HTERT RPE-1 (cell line): ENCODE results near the gene CYB561D2.

Experiments
- in situ Hi-C: fragments of 300-500 bp; cut with MboI; formaldehyde crosslinking; loops from 4 replicates; pipeline ENCODE4 v1.14.3; 2020; ENCODE audit warnings: low sequenced_read_pairs

CYB561D2 gene

DNA sequence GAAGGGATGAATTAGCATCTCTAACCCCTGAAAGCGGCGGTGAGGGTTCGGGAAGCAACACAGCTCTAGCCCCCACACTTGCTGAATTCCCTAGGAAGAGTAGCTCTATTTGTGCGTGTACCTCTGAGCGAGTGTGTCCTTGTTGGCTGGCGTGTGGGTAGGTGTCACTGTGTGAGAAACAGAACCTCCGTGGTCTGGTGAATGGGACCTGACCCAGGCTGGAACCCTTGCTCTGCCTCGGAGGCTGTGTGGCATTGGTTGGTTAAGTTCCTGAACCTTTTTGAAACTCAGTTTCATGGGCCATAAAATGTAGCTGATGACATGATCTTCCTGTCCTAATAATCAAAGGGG is 9.1 kb downstream of the CYB561D2 start:
- in situ Hi-C loops = no loop called here

DNA sequence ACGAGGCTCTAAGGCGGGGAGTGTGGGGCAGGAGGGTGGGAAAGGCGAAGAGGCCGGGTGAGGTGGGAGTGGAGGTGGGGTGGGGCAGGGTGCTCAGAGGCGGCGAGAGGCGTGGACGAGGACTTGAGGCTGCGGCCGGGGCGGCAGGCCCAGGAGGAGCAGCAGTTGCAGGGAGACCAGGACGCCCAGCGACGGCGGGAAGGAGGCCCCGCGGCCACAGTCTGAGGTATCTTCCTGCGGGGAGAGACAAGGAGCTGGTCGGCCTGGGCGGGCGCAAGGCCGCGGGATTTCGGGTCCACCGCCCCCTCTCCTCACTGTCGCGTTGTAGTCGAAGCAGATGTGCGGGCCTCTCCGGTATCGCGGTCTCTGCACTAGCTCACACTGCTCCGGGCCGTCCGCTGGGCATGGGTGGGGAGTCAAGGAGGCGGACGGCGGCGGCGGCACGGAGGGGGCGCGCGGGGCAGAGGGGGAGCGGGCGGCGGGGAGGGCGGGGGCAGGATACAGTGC is 14.0 kb downstream of the CYB561D2 start:
- in situ Hi-C loops = no loop called here

DNA sequence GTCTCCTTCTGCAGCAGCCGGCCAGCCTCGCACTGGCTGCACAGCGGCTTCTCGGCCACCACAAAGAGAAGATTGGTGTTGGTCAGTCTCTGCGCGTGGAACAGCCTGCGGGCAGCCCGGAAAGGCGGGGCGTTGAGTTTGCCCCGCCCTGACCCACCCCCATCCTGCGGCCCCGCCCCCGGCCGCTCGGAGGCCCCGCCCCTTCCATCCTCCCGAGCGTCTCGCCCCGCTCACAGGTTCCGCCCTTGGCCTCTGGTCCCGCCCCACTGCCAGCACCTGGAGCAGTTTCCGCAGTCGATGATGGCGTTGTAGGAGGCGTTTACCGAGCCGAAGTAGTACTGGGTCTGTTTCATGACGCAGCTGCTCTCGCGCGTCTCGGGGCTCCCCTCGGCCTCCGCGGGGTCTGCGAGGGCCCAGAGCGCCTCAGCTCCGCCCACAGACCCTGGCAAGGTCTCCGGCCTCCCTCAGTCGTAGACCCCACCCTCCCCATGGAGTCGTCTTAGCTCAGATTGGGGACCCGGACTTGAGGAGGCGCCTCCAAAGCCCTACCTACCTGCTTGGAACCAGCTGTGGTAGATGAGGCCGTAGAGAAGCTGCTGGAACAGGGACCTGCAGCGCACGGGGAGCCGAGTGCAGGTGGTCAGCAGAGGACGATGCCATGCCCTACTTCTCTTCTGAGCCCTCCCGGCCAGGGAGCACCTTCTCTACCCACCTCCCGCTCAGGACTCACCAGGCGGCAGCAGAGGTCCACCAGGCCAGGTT is 14.6 kb downstream of the CYB561D2 start:
- in situ Hi-C loops = no loop called here

DNA sequence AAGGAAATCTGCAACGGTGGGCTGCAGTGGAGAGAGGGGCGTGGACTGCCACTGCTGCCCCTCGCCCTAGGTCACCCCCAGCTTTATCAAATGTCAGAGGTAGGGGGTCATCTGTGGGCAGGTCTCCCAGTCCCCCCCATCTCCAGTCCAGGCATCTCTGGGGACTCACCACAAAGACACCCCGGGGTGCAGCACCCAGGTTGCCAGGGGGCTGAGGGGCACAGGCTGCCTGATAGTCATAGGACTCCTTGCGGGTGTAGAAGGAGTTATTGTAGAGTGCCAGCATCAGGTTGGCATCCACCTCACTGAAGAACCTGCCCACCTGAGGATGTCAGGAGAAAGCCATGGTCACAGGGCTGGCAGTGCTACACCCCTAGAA is 15.2 kb downstream of the CYB561D2 start:
- in situ Hi-C loops = no loop called here

DNA sequence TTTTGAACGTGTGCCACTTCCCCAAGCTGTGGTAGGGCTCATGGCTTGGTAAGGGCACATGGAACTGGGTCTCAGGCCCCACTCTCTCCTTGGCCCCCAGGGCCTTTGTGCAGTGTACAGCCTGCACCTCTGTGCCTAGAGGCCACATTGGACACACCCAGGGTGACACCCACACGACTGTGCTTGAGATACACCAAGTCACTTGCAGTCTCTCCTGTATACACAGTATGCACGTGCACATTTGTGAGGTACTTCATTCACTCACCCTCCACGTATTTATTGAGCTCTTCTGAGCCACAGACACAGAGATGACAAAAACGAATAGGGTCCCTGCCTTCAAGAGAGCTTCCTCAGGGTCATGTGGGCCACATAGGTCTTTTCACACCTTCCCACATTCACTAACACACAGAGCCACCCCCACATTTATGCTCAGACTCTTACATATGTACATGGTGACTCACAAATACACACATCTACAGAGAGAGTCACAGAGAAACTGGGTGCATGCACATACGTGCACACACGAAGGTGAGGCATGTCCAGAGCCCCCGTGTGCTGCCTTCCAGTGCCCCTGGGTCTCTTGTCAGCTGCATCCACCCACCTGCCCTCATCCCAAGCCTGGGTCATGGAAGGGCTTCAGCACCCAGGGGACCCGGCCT is 18.5 kb downstream of the CYB561D2 start:
- in situ Hi-C loops = no loop called here

DNA sequence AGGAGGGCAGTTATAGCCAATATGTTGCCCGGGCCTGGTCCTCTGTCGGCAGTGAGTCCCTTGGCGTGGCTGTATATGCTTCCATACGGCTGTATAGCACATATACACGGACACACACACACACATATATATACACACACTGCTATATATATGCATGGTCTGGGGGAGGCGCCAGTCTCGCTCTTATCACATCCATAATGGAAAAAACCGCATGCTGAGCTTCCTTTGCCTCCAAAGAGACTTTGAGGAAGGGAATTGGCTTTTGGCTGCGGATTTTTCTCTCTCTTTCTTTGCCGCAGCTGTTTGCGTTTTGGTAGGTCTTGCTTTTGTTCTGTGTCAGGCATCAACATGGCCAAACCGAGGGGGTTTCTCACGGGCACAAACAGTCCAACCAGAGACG is 19.9 kb downstream of the CYB561D2 start:
- in situ Hi-C loops = no loop called here

DNA sequence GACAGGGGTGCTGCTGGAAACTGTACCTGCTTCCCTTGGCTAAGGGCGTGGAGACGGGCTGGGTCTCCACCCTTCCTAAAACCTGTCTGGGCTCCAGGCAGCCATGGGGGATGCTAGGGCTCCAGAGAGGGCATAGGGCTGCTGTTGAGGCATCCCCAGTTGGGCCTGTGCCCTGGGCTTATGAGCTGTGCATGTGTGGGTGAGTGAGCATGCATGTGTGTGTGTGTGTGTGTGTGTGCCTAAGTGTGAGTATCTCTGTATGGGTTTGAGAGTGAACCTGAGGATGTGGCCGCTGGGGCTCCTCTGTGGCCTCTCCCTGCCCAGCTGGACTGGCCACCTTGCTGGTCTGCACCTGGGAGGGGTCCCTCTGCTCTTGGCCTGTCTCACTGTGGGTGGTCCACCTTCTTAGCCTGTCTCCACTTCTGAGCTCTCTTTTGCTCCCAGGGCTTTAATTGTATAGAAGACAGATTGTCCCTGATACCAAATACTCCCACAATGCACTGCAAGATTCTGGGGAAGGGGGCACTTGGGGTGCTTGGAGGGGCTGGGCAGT is 20.5 kb downstream of the CYB561D2 start:
- in situ Hi-C loops = no loop called here

DNA sequence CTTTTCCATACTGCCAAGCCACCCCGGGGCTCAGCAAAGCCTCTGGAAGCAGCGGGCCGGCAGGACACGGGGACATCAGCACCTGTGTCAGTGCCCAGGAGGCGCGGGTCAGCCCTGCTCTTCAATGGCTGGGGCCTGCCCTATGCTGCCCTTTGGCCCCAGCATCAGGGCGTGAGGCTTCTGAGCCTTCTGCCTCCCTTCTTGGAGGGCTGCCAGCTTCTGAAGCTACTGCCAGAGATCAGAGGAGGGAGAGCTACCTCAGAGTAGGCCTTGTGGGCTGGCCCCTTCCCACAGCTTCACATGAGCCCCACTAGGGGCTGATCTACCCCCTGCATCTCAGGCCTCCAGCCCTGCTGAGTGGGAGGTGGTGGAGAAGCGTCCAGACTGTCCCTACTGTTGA is 21.7 kb downstream of the CYB561D2 start:
- in situ Hi-C loops = no loop called here

DNA sequence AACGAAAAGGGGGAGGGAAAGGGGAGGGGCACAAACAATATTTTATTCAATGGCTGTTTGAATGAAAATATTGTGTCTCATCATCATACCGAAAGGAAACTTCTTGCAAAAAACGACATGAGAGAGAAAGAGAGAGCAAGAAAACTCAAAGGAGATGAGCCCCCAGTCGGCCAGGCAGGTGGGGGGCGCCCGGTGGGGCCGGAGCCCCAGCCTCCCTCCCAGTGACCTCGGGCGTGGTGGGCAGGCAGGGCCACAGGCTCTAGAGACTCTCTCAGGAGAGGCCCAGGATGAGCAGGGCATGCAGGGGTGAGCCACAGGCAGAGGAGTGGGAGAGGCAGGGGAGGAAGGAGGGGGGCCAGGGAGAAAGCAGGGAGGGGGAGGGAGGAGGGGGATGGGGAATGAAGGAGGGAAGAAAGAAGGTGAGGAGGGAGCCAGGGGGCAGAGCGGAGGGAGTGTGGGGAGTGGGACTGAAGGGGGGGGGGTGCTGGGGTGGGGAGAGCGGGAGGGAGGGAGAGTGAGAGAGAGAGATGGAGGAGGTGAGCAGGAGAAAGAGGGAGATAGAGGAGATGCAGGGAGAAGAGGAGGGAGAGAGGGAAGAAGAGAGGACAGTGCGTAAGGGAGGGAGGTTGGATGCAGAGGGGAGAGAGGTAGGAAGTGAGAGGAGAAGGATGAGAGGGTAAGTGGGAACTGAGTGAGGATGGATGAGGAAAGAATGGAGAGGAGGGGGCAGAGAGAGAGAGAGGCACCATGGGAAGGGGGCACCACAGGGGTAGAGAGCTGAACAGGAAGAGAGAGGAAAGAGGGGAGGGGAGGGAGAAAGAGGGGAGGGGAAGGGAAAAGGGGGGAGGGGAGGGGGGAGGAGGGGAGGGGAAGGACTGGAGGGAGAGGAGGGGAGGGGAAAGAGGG is 22.7 kb downstream of the CYB561D2 start:
- in situ Hi-C loops = no loop called here

DNA sequence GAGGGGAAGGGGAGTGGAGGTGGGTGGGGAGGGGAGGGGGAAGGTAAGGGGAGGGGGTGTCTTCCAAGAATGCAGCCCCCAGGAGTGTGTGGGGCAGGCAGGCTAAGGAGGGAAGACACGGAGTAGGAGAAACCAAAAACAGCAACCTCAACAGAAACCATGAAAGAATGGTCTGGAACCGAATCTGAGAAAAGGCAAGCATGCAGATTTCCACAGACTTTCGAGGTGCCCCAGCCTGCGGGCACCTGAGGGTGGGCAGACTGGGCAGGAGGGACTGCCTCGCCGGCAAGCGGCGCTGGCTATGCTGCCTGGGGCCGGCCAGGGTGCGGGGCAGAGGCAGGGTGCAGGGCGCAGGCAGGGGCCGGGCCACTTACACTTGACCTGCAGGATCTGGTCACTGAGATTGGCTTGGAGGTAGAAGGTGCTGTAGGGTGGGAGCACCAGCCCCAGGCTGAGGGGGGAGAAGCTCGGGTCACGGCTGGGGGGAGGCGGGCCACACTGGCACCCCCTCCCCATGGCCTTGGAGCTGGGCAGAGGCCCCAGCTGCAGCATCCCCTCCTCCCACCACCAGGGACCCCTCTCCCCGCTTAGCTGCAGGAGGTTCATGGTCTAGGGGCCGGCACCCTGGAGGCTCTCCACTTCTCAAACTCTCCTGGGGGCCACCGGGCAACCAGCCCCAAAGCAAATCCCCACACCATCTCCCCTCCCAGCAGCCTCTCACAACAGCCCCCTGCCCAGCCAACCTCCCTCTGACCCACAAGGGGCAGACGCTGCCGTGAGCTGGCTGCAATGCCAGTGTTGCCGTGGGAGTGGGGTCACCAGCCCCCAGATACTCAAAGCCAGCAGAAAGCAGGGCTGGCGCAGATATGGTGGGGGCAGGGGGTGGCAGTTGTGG is 23.9 kb downstream of the CYB561D2 start:
- in situ Hi-C loops = no loop called here

DNA sequence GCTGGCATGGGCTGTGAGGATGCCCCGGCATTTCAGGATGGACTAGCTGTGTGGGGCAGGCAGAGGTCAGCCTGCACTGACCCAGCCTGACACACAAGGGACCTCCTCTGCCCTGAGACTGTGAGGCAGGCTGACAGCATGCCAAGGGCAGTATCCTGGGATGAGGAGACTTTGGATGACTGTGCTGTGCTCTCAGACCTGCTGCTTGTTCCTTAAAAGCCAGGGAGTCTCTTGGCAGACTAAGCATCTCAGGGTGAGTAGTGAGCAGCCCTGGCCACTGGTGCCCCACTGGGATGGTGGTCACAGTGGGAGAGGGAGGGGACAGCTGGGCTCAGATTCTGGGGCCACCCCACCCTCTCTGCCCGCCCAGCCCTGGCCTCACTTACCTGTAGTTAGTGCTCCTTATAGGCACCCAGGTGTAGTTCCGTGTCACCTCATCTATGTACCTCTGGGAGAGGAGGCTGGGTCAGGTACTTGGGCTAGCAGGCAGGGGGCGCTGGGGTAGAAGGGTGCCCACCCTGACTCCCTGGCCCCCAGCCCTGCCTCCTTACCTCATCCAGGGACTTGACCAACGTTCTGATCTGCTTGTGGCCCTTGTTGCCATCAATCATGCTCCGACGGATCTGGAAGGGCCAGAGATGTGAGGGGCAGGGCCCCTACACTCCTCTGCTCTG is 24.7 kb downstream of the CYB561D2 start:
- in situ Hi-C loops = no loop called here

DNA sequence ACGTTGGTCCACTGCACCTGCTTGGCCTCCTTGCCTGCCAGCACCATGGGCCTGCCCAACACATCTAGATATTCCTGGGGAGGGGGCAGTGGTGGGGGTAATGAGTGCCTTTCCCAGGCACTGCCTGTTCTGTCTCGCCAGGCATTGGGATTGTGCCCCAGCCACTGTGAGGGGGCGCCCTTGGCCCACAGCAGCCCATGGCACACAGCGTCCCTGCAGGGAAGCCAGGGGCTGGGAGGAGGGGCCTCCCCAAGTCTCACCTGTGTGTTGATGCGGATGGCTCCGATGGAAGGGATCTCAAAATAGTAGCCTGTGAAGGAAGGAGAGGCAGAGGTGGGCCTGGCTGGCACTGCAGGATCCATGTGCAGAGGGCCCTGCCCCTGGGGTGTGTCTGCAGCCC is 27.4 kb downstream of the CYB561D2 start:
- in situ Hi-C loops = no loop called here

DNA sequence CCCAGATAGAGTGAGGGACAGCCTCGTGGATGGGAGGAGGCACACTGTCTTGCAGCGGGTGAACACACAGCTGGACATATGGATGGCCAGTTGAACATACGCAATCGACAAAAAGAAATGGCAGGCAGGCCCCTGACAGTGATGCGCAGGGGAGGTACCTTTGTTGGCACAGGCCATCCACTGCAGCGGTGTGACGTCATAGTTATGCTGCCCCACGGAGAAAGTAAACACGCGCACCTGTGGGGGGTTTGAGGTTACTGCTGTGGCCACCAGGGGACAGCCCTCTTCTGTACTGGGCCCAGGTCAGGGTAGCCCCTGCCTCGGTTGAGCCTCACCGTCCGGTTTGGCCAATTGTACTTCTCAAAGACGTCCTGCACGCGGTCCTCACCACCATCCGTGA is 28.1 kb downstream of the CYB561D2 start:
- in situ Hi-C loops = no loop called here

DNA sequence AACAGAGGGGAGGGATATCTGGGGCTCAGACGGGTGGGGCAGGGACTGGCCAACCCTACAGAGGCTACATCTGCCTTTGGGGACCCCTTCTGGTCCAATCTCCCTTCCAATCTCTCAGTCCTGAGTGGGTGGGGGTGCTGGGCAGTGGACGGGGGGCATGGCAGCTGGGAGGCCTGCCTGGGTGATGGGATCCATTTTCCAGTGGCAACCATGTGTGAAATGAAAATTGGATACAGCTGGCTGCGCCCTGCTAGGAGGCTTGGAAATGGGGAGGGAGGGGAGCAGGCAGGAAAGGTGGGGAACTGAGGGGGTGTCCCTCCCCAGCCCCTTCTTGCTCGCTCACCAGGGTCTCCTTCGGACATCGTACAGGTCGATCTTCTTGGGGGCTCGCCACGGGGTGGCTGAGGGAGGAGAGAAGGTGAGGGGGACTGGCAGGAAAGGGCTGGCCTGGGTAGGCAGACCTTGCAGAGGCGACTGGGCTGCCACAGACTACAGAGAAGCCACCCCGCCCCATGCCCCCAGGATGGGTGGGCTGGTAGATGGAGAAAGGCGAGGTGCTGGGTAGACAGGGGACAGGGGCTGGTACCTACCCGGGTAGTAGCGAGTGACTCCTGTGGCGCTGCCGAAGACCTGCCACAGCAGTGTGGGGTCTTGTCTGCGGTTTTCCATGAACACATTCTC is 29.9 kb downstream of the CYB561D2 start:
- in situ Hi-C loops = no loop called here

DNA sequence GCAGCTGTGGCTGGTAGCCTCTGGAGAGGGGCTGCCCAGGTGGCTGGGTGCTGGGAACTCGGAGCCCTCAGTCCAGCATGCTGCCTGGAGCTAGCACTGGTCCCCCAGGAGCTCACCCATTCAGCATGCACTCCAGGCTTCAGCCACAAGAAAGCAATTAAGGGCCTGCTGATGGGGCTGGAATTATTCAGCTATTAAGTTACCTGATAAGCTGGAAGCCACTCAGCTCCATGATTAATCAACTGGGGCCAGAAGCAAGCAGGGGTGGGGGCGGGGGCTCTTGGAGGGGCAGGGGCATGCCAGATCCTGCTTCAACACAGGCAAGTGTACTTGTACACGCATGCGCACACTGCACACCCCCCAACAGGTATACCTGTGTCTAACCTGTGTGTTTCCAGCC is 30.7 kb downstream of the CYB561D2 start:
- in situ Hi-C loops = no loop called here

DNA sequence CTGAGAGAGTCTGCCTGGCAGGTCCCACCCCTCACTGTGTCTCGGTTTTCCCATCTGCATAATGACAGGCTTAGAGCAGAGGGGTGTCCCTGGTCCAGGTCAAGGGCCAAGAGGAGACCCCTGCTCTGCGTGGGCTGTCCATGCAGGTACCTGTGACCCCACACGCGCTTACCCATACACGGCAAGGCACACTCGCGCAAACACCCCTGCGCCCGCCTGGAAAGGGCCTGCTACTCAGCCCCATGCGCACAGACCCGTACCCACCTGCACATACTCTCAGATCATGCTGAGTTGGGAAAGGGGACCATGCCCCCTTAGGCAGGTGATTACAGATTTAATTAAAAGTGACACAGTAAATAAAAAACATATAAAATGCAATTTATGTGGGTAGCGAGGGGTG is 32.1 kb downstream of the CYB561D2 start:
- in situ Hi-C loops = no loop called here

DNA sequence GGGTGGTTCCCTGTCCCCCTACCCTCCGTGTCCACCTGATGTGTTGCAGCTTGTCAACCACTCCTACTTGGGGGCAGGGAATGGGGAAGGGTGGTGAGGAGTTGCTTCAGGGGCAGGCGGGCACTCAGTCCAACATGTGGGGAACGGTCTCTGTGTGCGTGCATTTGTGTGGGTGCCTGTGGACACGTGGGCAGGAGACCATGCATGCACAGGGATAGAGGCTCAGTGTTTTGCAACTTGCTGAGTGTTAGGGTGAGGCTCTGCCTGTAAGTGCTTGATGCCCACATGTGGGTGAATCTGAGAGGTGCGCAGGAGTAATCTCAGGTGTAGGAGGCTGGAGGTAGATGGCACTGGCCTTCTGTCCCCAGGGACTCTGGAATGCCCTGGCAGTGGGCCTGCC is 33.1 kb downstream of the CYB561D2 start:
- in situ Hi-C loops = no loop called here

DNA sequence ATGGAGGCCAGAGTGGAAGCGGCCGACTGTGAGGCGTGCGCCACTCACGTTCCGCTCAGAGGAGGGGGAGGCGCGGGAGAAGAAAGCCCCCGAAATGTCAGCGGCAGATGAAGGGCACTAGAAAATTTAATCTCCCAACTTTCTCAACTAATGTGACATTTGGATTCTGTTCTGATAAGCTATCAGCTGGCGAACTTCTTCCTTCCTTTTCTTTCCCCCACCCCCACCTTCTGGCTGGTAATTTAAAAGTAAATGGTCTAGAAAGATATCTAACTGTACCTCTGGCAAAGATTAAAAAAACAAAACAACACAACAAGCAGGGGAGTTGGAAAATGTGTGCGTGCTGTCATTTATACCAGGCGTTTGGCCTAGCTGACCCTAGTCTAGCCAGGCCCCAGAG is 35.1 kb downstream of the CYB561D2 start:
- in situ Hi-C loops = no loop called here

DNA sequence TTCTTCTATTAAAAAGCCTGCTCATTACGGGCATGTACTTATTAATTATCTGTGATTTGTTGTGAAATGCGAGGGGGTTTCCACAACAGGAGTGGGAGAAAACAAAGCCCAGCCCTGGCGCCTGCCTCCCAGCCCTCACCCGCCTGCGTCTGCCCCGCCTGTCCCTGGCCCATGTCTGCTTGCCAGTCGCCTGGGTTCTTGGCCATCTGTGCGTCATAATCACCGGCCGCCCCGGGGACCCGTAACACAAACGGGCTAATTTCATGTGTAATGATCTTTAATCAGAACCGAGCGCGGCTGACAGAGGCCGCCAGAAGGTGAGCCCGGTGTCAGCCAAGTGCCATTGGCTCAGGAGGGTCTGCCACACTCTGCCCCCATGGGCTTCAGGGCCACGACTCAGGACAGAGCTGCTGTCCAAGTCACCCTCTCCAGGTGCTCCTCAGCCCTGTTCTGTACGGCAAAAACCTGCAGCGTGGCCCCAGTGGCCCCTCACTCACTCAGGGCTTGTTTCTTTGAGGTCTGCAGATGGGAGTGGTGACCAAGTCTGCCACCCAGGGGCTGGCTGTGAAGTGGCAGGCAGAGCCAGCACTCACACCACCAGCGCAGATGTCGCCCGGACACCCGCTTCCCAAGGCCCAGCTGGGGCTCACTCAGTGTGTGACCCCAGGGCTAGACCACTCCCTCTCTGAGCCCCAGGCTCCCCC is 37.5 kb downstream of the CYB561D2 start:
- in situ Hi-C loops = no loop called here
